Ureter (tissue), 1 donor: ENCODE results near the gene PLA2G4B. TPM values are rescaled to one million over a fixed set of nuclear protein-coding genes. Genes with fewer than 3 reads are reported as not detected.

Experiments
- DNase-seq: peaks from one replicate; pipeline ENCODE4 v3.0.0-alpha.2; 2020; ENCODE audit warnings: low spot score
- total RNA-seq: library from RNA; stranded (reverse); gene quantifications from one replicate; pipeline ENCODE4 v1.2.4, GENCODE V29; 2023
- donor health status: DM: yes; HTN: yes; CAD: no.

PLA2G4B gene
- total RNA-seq, 1 donor from 2014 or later: 30.0 TPM

GRCh38 chr15:41869770-41870688 is 31.4 kb downstream of the PLA2G4B start:
- DNase-seq: no peak

- no peak for DNase-seq
These were observed 32.0 kb downstream of the PLA2G4B start for GRCh38 chr15:41870689-41871081.

GRCh38 chr15:41871175-41871905 is 32.7 kb downstream of the PLA2G4B start:
- DNase-seq: no peak

GRCh38 chr15:41872166-41872747 is 33.6 kb downstream of the PLA2G4B start:
- DNase-seq: no peak

GRCh38 chr15:41873711-41874110 is 35.1 kb downstream of the PLA2G4B start:
- DNase-seq: no peak

- no peak for DNase-seq
These were observed 36.1 kb downstream of the PLA2G4B start for GRCh38 chr15:41874736-41875135.

GRCh38 chr15:41876007-41876406 is 37.4 kb downstream of the PLA2G4B start:
- DNase-seq: no peak

- DNase-seq: no peak
These were observed 38.0 kb downstream of the PLA2G4B start for GRCh38 chr15:41876689-41877088.

- DNase-seq: no peak
These were observed 39.1 kb downstream of the PLA2G4B start for GRCh38 chr15:41877631-41878354.

- DNase-seq: no peak
These were observed 39.7 kb downstream of the PLA2G4B start for GRCh38 chr15:41878355-41878699.

- DNase-seq: no peak
These were observed 40.7 kb downstream of the PLA2G4B start for GRCh38 chr15:41879321-41879845.

GRCh38 chr15:41880156-41880877 is 41.7 kb downstream of the PLA2G4B start:
- no peak for DNase-seq

- no peak for DNase-seq
These were observed 42.4 kb downstream of the PLA2G4B start for GRCh38 chr15:41881086-41881485.

GRCh38 chr15:41881550-41881919 is 42.9 kb downstream of the PLA2G4B start:
- DNase-seq: no peak

GRCh38 chr15:41881920-41882688 is 43.5 kb downstream of the PLA2G4B start:
- no peak for DNase-seq

GRCh38 chr15:41882689-41883483 is 44.2 kb downstream of the PLA2G4B start:
- no peak for DNase-seq

GRCh38 chr15:41883484-41883825 is 44.8 kb downstream of the PLA2G4B start:
- DNase-seq: no peak

- DNase-seq: no peak
These were observed 45.8 kb downstream of the PLA2G4B start for GRCh38 chr15:41884458-41884857.

GRCh38 chr15:41885321-41885720 is 46.7 kb downstream of the PLA2G4B start:
- DNase-seq: no peak

- no peak for DNase-seq
These were observed 47.2 kb downstream of the PLA2G4B start for GRCh38 chr15:41885841-41886240.
